HG02798 (cell line): ENCODE measurements around the gene TTC17.
"Not testable (repeated sequence)": the region's sequence is repeated elsewhere in the genome, so short reads cannot be mapped to it uniquely, and the experiment has no call there.

ENCODE experiments used
- ATAC-seq: cut with Tn5 transposase; IDR thresholded peaks from one replicate; pipeline ENCODE4 v1.9.1; 2021; ENCODE audit warnings: mild to moderate bottlenecking; ENCODE audit not compliant: unreplicated experiment, poor library complexity

TTC17 gene

DNA sequence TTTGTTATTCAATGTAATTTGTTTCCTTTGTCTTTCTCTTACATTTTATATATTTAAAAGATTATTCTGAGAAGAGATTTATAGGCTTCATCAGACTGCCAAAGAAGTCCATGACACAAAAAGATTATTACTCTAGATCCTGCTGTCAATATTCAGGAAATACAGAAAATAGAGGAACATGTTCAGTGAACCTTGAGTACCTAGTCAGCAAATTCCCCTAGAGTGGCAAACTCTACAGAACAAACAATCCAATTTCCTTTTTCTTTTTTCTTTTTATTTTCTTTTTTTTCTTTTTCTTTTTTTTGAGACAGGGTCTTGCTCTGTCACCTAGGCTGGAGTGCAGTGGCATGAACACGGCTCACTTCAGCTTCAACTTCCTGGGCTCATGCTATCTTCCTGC lies 23.9 kb downstream of the TTC17 start:
- no peak for ATAC-seq

DNA sequence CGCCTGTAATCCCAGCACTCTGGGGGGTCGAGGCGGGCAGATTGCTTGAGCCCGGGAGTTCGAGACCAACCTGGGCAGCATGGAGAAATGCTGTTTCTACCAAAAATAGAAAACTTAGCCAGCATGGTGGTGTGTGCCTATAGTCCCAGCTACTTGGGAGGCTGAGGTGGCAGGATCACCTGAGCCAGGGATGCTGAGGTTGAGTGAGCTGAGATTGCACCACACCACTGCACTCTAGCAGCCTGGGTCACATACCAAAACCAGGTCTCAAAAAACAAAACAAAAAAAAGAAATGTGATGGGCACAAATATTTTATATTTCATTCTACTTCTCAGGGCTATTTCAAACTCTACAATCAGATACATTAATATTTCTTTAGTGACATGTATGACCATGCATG lies 25.7 kb downstream of the TTC17 start:
- ATAC-seq: no peak

DNA sequence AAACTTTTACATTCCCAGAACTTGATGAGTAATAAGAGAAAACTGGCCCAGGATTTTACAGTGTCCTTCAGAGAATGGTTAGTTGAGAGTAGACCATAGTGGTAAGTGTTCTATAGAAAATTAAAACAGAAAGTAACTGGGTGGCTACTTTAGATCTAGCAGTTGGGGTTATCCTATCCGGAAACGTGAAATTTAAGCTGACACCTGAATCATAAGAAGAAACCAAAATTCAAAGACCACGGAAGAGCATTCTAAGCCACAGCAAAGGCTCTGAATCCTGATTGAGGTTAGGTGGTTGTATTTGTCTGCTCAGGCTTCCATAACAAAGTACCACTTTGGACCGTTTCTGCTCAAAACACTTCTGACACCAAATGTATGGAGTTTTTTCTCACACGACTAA lies 34.0 kb downstream of the TTC17 start:
- ATAC-seq: no peak

DNA sequence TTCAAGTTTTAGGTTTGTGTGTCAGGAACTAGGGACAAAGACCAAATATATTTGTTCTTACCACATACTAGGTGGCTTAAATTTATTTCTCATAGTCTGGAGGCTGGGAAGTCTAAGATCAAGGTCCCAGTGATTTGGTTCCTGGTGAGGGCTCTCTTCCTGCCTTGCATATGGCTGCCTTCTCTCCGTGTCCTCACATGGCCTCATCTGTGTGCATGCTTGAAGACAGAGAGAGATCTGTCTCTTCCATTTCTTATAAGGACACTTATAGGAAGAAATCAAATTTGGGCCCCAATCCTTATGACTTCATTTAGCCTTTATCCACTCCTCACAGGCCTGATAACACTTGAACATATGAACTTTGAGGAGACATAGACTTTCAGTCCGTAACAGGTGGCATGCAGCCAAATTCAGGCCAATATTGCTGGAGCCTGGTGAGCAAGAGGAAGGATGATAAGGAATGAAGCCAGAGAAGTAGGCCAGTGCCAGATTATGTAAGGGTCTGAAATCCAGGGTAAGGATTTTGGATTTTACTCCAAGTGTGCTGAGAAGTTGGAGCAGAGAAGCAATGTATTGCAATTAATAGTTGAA lies 35.1 kb downstream of the TTC17 start:
- ATAC-seq: no peak

DNA sequence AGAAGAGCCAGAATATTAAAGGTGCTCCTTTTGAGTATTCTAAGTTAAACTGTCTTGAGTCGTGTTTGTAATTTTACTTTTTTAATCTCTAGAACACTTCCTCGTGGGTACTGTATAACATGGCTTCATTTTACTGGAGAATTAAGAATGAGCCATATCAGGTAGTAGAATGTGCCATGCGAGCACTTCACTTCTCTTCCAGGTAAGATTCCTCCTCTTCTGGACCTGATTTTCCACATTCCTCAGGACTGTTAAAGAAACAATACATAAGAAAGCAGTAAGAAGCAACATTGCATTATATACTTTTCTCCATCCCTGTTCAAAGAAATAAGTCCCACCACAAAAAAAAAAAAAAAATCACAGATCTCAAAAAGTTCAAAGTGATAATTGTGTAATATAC lies 37.9 kb downstream of the TTC17 start:
- no peak for ATAC-seq

DNA sequence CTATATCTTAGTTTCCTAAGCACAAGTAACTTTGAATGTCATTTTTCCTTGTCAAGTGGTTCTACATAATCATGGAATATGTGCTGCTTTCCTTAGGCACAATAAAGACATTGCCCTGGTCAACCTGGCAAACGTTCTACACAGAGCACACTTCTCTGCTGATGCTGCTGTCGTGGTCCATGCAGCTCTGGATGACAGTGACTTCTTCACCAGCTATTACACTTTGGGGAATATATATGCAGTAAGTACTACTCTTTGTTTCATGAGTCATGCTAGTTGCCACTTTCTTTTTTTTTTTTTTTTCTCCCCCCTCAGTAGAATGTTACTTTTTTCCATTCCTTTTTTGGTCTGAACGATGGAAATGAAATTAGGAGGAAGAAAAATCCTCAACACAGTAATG lies 38.5 kb downstream of the TTC17 start:
- no peak for ATAC-seq

DNA sequence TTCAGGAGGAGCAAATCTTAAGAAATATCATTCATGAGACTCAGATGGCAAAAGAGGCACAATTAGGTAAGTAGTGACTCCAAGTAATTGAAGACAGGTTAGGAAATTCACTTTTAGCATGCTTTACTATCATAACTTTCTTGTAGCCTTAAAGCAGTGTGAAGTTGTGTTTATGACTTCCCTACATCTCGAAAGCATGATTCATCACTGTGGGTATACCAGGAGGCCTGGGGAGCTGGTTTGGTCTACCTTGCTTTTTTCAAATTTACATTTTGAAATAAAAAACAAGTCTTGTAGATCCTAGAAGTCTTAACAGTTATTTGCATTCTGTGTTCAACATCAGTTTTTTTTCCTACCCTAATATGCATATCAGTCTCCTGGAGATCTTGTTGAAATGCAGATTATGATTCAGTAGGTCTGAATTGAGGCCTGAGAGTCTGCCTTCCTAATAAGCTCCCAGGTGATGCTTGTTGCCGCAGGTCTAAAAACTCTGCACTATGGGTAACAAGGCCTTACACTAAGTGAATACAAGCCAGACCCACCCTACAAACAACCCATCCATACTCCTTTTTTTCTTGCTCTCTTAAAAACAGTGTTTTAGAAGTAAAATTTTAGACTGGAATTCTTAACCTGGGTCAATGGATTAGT lies 41.4 kb downstream of the TTC17 start:
- no peak for ATAC-seq

DNA sequence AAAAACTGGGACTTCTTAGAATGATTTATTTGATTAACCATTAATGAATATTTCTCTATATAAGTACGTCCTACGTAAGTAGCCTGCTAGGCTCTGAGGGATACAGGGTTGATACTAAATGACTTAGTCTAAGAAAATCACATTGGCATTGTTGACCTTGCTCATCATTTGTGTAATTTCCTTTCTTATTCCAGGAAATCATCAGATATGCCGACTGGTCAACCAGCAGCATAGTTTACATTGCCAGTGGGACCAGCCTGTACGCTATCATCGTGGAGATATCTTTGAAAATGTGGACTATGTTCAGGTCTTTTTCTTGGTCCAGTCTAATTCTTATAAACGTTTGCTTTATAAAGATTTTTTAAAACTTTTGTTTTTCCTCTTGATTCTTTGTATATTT lies 42.5 kb downstream of the TTC17 start:
- ATAC-seq: no peak

DNA sequence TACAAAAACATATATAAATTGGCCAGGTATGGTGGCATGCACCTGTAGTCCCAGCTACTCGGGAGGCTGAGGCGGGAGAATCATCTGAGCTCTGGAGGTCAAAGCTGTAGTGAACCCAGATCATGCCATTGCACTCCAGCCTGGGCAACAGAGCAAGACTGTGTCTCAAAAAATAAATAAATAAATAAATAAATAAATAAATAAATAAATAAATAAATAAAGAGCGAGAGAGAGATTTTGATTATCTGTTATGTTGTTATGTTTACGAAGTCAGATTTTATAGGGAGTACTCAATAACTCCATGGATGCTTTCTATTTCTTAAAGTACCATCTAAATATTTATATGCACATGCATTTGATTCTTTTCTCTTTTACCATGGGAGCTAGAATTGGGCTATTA lies 43.1 kb downstream of the TTC17 start:
- not testable (repeated sequence) for ATAC-seq

DNA sequence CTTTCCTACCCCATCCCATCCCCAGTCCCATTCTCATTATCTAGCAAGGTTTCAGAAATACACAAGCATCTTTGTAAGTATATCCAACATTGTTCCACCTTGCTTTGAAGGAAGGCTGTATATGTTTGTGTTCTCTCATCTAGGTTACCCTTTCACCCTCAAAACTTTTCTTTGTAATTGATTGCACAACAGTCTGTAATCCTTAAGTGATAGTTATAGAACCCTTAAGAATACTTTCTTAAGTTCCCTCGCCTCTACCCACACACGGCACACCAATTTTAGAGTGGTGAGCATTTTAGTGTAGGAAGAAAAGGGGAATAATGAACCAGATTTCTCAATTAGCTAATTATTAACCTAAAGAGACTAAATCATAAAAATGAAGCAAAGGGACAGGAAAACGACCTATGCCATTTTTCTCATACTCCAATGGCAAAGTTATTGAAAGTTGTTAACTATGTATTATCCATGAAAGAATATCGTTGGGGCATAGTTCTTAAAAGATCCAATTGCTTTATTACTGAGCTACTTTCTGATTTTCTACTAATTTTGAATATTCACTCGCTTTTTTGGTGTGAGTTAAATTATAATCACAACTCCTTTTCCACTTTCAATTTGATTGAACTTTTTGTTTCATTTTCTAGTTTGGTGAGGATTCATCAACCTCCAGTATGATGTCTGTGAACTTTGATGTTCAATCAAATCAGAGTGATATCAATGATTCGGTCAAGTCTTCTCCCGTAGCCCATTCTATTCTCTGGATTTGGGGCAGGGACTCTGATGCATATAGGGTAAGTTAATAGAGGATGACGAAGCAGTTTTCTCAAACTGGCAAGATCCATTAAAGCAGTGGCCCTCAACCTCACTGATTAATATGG lies 44.9 kb downstream of the TTC17 start:
- no peak for ATAC-seq

DNA sequence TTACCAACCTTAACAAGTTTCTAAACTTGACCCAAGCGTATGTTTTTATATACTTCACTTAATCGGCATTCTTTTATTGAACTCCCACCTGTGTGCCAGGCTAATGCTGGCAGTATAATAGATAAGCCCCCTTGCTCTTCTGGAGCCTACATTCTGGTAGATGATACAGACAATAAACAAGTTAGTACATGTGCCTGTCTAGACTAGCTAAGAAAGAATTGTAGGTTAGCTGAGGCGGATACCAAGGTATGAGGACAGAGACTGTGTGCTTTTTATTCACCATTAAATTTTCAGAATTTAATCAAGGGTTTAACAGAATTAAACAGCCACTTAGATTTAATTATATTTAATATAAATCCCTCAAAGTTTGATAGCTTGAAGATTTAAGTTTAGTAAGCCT lies 45.7 kb downstream of the TTC17 start:
- no peak for ATAC-seq

DNA sequence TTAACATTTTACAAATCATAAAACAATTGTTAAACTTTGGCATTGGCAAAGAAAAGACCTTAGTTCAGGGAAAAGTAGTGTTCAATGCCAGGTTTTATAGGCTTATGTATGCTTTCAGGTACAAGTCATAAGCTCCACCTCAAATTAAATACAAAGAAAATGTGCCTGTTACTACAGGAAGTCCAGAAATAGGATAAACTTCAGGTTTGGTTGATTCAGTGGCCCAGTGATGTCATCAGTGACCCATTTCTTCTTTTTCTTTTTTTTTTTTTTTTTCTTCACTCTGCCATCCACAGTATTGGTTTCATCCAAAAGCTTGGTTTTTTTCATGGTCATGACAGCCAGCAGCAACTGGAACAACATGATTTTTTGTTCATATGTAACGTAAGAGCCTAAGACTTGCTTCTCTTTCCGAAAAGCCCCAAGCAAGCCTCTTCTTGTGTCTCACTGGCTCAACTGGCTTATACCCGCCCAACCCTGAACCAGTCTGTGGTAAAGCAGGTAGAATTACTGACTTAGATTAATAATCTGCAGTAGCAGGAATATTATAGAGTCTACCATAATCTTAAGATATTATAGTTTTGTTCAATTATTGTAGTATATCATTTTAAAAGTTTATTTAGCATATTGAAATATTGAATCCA lies 46.2 kb downstream of the TTC17 start:
- ATAC-seq: no peak

DNA sequence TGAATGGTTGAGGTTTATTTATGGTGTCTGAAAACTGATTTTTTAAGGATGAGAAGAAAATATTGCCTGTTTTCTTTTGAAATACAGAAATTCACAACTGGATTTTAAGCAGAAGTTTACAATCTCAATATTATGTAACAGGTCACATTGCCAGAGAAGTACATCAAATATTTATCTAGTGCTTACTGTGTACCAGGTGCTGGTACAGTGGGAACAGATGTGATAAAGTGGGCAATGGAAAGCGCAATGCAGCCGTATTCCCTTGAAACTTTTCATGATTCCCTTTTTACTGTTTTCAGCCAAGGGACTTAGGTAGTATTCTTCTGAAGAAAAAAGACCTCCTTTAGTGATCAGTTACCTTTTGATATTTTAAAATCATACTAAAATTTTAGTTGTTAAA lies 49.6 kb downstream of the TTC17 start:
- ATAC-seq: no peak

DNA sequence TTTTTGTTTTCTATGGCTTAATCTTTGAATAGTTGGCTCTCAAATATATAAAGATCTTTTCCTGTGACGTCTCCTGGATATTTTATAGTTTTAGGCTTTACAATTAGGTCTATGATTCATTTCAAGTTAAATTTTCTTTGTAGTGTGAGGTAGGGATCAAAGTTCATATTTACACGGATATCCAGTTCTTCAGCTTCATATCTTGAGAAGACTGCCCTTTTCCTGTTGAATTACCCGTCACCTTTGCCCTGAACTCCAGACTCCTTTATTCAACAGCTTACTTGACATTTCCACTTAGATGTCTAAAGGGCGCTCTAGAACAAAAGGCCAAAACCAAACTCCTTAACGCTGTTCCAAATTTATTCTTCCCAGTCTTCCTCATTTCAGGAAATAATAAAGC lies 51.7 kb downstream of the TTC17 start:
- no peak for ATAC-seq

DNA sequence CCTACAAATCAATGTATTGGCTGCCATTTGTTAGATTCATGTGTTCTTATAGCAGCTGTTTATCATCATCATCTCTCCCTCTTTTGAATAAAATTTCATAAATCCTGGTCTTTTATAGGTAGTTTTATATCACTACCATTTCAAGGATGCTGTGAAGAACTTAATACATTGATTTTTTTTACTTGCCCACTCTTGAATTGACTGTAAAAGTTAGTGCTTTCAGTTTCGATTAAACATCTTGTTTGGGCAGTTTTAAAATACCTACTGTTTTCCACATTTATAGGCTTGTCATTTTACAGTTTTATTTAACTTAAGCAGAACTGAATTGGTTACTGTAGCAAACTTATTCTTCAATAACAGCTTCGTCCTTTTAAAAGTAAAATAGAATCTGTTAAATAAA lies 59.5 kb downstream of the TTC17 start:
- peak; percentile 60 for ATAC-seq

DNA sequence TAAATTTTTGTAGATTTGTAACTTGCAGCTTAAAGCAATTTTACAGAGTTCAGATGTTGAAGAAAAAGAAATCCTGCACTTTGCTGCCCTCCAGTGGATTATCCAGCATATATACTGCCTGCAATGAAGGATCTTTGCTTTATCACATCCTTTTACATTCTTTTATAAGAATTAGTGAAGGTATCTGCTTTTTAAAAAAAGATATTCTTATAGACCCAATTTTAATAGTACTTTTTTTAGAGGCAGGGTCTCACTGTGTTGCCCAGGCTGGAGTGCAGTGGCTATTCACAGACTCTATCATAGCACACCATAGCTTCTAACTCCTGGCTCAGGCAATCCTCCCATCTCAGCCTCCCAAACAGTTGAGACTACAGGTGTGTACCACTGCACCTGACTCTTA lies 60.7 kb downstream of the TTC17 start:
- peak; percentile 67 for ATAC-seq

DNA sequence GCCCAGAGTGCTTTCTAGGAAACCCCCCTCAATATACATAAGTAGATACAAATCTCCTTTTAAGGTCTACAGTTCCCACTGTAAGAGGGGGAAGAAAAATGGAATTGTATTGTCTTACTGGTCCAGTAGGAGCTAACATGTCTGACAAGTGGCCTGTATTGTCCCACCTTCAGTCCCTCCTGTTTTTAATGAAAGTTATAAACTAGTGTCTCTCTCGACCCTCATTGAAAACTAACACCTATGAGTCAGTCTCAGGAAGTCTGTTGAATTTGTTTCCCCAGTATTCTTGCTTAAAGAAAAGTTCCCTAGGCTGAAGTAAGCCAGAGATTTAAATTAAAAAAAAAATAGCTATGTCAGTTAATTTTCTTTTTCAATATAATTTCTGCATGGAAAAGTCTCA lies 69.3 kb downstream of the TTC17 start:
- ATAC-seq: no peak

DNA sequence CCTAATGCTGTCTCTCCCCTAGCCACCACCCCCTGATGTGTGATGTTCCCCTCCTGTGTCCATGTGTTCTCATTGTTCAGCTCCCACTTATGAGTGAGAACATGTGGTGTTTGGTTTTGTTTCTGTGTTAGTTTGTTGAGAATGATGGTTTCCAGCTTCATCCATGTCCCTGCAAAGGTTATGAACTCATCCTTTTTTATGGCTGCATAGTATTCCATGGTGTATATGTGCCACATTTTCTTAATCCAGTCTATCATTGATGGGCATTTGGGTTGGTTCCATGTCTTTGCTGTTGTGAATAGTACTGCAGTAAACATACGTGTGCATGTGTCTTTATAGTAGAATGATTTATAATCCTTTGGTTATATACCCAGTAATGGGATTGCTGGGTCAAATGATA lies 72.2 kb downstream of the TTC17 start:
- not testable (repeated sequence) for ATAC-seq

DNA sequence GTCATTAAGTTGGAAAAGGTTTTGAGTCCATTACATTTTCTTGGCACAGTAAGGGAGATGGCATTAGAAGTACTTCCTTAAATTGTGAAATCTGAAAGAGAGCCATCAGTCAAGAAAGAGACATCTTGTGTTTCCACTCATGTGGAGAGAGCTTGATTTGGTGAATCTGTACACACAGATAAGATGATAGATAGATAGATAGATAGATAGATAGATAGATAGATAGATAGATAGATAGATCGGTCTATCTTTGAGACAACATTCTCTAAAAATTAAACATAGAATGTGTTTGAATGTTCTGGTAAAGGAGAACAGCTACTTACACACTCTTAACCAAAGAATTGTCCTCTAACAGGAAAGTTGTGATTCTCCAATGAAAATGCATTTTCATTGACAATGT lies 76.2 kb downstream of the TTC17 start:
- ATAC-seq: no peak

DNA sequence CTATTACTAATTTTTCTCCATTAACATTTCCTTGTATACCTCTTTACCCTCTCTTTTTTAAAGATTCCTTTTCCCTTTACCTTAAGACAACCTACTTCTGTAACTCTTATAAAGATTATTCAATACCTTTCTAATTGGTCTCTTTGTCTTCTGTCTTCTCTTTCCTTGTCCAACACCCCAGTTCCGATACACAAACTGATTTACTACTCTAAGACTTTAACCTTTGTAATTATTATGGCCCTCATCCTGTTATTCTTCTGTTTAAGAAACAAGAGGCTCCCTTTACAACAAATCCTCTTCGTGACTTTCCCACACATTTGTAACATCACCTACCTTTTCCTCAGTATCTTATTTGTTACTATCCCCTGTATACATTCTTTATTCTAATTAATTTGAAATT lies 81.8 kb downstream of the TTC17 start:
- ATAC-seq: no peak

DNA sequence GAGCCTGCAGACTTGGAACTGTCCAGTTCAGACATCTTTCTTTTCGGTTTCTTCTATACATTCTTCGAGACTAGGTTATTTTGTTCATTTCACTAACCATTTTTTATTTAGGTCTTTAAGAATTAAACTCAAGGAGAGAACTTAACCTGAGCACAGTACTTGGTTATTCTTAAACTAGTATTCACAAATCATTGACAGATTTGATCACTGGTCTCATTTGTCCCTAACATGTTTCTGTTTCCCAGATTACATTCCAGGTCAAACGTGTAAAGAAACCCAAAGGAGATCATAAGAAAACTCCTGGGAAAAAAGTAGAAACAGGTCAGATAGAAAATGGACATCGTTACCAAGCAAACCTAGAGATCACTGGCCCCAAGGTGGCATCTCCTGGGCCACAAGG lies 85.1 kb downstream of the TTC17 start:
- no peak for ATAC-seq
